NB4 (cell line): ENCODE results near the gene LSAMP.

ENCODE experiments used
- CTCF ChIP-seq: IDR thresholded peaks from one replicate; pipeline ENCODE4 v1.5.1; 2012; ENCODE audit warnings: low read depth, low read length
- MAX ChIP-seq: IDR thresholded peaks from 2 replicates; pipeline ENCODE4 v1.6.1; 2011; ENCODE audit warnings: low read depth, low read length

GRCh38 chr3:116259984-116260383 lies 185.3 kb downstream of the LSAMP start:
- TF ChIP-seq MAX = no peak
- TF ChIP-seq CTCF = no peak
